SH-SY5Y (cell line): ENCODE measurements around the gene CTNNB1.

Source experiments
- GATA2 ChIP-seq: IDR thresholded peaks from 2 replicates; pipeline ENCODE4 v1.6.1; 2011; ENCODE audit warnings: mild to moderate bottlenecking, low read depth, low read length
- GATA3 ChIP-seq: IDR thresholded peaks from 2 replicates; pipeline ENCODE4 v1.6.1; 2011; ENCODE audit warnings: low read depth, mild to moderate bottlenecking, low read length, moderate library complexity

DNA sequence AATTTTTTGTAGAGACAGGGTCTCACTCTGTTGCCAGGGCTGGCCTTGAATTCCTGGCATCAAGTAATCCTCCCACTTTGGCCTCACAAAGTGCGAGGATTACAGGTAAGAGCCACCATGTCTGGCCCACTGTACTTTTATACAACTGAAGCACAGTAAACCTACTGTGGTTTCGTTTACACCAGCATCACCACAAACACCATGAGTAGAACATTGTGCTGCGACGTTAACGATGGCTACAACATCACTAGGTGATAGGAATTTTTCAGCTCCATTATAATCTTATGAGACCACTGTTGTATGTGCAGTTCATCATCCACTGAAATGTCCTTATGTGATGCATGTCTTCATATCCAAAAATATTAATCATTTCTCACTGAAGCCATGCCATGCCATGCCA, 11.7 kb downstream of the CTNNB1 start:
- TF ChIP-seq GATA2 = no peak
- no peak for TF ChIP-seq GATA3
